Esophagus muscularis mucosa (tissue), 4 donors: ENCODE data around the gene CABP4.

Source experiments
- CTCF ChIP-seq, 3 experiments: fragments of 200-600 bp in 2 of 3; fragments of 450-650 bp in 1 of 3; sonication (generic) in 2 of 3; IDR thresholded peaks; one replicate each; pipeline ENCODE4 v1.5.1; 2017 to 2019; ENCODE audit warnings: antibody characterized with exemption in 3 of 3, mild to moderate bottlenecking in 2 of 3, moderate library complexity in 1 of 3
- EP300 ChIP-seq: sonication (generic); formaldehyde crosslinking; IDR thresholded peaks from one replicate; pipeline ENCODE4 v1.6.1; 2017; ENCODE audit warnings: antibody characterized with exemption
- POLR2A ChIP-seq: fragments of 450-650 bp; IDR thresholded peaks from one replicate; pipeline ENCODE4 v1.6.1; 2017; ENCODE audit warnings: antibody characterized with exemption, moderate library complexity, mild to moderate bottlenecking, low read depth
- POLR2AphosphoS5 ChIP-seq, 2 donors: sonication (generic); formaldehyde crosslinking; IDR thresholded peaks; one replicate each; pipeline ENCODE4 v1.6.1; 2017; ENCODE audit warnings: antibody characterized with exemption in 2 of 2

- TF ChIP-seq CTCF (IDR thresholded peaks at IDR 0.05) (no peak), POLR2AphosphoS5 (IDR thresholded peaks at IDR 0.05) (no peak), EP300 (no peak), POLR2A (no peak)
Measured at GRCh38 chr11:67435031-67435726, 20.0 kb upstream of the CABP4 start.
